Stimulated activated naive B cell treated with anti-CD40 and anti-IgM and Interleukin-4, amounts not matched to agents 10 μg/mL and 1 μg/mL and 100 μg/mL, for 72 hours (primary cell): ENCODE results near the gene TFPI.
"Not testable (repeated sequence)": the region's sequence is repeated elsewhere in the genome, so short reads cannot be mapped to it uniquely, and the experiment has no call there.

Experiments used
- ATAC-seq, 2 donors: fragments of 150-1000 bp; cut with Tn5 transposase; replicated peaks; 2 replicates each; pipeline ENCODE4 v1.10.0; 2021; ENCODE audit warnings: moderate library complexity in 1 of 2
- DNase-seq: peaks from one replicate; pipeline ENCODE4 v3.0.0; 2021
- H3K27ac Mint-ChIP-seq: one replicate; pipeline ENCODE4 v1.8.0; 2022; ENCODE audit warnings: mild to moderate bottlenecking, mixed read lengths
- H3K27me3 Mint-ChIP-seq, 2 donors: one replicate each; pipeline ENCODE4 v1.8.0; 2022; ENCODE audit warnings: mixed read lengths in 2 of 2
- H3K36me3 Mint-ChIP-seq, 2 donors: one replicate each; pipeline ENCODE4 v1.8.0; 2022; ENCODE audit warnings: mixed read lengths in 2 of 2, mild to moderate bottlenecking in 1 of 2
- H3K4me1 Mint-ChIP-seq, 2 donors: one replicate each; pipeline ENCODE4 v1.8.0; 2022; ENCODE audit warnings: mixed read lengths in 2 of 2, mild to moderate bottlenecking in 1 of 2
- H3K4me3 Mint-ChIP-seq, 2 donors: one replicate each; pipeline ENCODE4 v1.8.0; 2022; ENCODE audit warnings: mild to moderate bottlenecking in 2 of 2, mixed read lengths in 2 of 2, moderate library complexity in 1 of 2
- H3K9me3 Mint-ChIP-seq, 2 donors: one replicate each; pipeline ENCODE4 v1.8.0; 2022; ENCODE audit warnings: mixed read lengths in 2 of 2, mild to moderate bottlenecking in 1 of 2

TFPI gene

DNA sequence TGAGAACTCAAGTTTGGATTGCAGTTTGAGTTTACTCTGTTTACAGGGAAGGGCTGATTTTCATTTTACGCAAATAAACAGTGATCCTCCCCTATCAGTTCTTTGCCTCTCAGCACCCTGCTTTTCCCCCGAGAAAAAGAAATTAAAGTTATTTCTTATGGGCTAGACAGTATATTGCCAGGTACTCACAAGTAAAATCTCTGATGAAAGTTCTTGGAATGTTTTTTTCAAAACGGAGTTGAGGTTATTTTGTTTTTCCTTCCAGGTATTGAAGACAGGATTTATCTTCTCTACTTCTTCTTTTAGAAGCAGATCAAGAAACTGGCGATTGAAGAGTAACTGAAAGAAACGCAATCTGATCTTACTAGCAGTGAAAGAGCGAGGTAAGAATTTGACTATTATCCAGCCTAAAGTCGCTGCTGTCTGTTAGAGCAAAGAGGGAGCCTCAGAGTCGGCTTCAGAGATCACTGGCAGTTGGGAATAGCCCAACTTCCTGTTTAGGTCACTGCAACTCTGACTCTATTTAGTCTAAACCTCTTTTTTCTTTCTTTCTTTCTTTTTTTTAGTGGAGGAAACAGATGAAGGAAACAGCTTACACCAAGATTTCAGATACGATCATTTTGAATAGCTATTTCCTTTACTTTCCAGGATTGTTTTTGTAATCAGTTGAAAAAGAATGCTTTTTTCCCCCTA is at the start of gene TFPI:
TSS of gene TFPI (minus strand) at position 425 of the 693 bp plus-strand sequence. CDS start 50,667 bp downstream, outside the sequence.
- no peaks in the 10 kb centered on the region for H3K9me3 Mint-ChIP-seq
- H3K27me3 Mint-ChIP-seq = no peaks in the 10 kb centered on the region
- H3K27ac Mint-ChIP-seq = no peak within 1 kb of the TSS
- H3K4me1 Mint-ChIP-seq = peaks cover 0 to 2% of the 10 kb centered on the region in 2 donors
- ATAC-seq (no peak), DNase-seq (no peak)
- no peaks in the 10 kb centered on the region for H3K36me3 Mint-ChIP-seq
- peak within 1 kb of the TSS in 1 of 2 donors; percentile 39 for H3K4me3 Mint-ChIP-seq

DNA sequence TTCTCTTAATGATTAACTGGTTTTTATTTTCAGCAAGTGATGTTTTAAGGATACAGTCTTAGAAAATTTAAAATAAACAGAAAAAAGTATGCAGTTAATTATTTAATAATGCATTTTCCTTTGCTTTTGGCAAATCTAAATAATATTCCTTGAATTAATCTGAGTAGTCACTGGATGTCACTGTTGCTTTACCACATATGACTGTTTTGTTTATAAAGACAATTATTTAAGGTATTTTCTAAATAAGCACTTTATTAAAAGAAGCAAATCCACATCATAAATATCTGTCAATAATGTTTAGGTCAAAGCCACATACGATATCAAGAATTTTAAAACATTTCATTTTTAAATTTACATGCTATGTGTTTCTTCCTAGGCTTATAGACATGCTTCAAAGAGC is 40.6 kb upstream of the TFPI start:
- ATAC-seq (no peak), DNase-seq (no peak)
- H3K9me3 Mint-ChIP-seq = peaks cover 0 to 2% of the 10 kb centered on the region in 2 donors
- no peaks in the 10 kb centered on the region for H3K36me3 Mint-ChIP-seq
- H3K27me3 Mint-ChIP-seq = no peaks in the 10 kb centered on the region
- no peaks in the 10 kb centered on the region for H3K4me1 Mint-ChIP-seq
- H3K4me3 Mint-ChIP-seq = no peak overlapping the region
- no peak overlapping the region for H3K27ac Mint-ChIP-seq

GRCh38 chr2:187593697-187594096 is 39.5 kb upstream of the TFPI start:
- ATAC-seq (no peak), DNase-seq (no peak)
- H3K27ac Mint-ChIP-seq = no peak overlapping the region
- H3K9me3 Mint-ChIP-seq = peaks cover 0 to 3% of the 10 kb centered on the region in 2 donors
- H3K36me3 Mint-ChIP-seq = no peaks in the 10 kb centered on the region
- no peaks in the 10 kb centered on the region for H3K27me3 Mint-ChIP-seq
- H3K4me1 Mint-ChIP-seq = no peaks in the 10 kb centered on the region
- H3K4me3 Mint-ChIP-seq = no peak overlapping the region

DNA sequence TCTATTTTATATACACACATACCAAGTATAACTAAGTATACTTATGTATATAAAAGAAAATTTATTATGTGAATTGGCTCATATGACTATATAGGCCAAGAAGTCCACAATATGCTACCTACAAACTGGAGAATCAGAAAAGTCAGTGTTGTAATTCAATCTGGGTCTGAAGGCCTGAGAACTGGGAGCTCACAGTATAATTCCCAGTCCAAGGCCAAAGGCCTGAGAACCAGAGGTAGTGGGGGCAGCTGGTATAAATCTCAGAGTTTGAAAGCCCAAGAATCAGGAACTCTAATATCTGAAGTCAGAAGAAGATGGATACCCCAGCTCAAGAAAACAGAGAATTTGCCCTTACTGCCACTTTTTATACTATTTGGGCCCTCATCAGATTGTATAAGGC is 38.9 kb upstream of the TFPI start:
- H3K27ac Mint-ChIP-seq = no peak overlapping the region
- ATAC-seq (no peak), DNase-seq (no peak)
- no peak overlapping the region for H3K4me3 Mint-ChIP-seq
- no peaks in the 10 kb centered on the region for H3K4me1 Mint-ChIP-seq
- no peaks in the 10 kb centered on the region for H3K36me3 Mint-ChIP-seq
- H3K9me3 Mint-ChIP-seq = peaks cover 0 to 3% of the 10 kb centered on the region in 2 donors
- H3K27me3 Mint-ChIP-seq = no peaks in the 10 kb centered on the region

DNA sequence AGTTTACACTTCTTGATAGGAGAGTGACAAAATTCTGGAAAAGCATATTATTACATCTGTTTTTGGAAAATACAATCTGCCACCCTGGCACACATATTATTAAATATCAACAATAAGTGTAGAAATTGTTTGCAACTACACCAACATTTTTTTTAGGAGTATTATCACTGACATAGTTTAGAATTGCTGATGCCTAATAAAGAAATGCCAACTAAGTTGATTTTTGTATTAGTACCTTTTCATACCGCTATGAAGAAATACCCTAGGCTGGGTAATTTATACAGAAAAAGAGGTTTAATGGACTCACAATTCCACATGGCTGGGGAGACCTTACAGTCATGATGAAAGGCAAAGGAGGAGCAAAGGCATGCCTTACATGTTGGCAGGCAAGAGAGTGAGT is 35.9 kb upstream of the TFPI start:
- ATAC-seq (no peak), DNase-seq (no peak)
- H3K36me3 Mint-ChIP-seq = no peaks in the 10 kb centered on the region
- H3K27ac Mint-ChIP-seq = no peak overlapping the region
- peaks cover 2 to 3% of the 10 kb centered on the region in 2 donors for H3K9me3 Mint-ChIP-seq
- peaks cover 0 to 2% of the 10 kb centered on the region in 2 donors for H3K4me1 Mint-ChIP-seq
- H3K27me3 Mint-ChIP-seq = no peaks in the 10 kb centered on the region
- H3K4me3 Mint-ChIP-seq = no peak overlapping the region

- H3K27ac Mint-ChIP-seq = no peak overlapping the region
- ATAC-seq (peak; percentile 70 to 81), DNase-seq (no peak)
- no peaks in the 10 kb centered on the region for H3K27me3 Mint-ChIP-seq
- H3K4me3 Mint-ChIP-seq = no peak overlapping the region
- H3K9me3 Mint-ChIP-seq = peaks cover 2 to 3% of the 10 kb centered on the region in 2 donors
- no peaks in the 10 kb centered on the region for H3K36me3 Mint-ChIP-seq
- H3K4me1 Mint-ChIP-seq = peaks cover 3 to 5% of the 10 kb centered on the region in 2 donors
Measured at GRCh38 chr2:187586011-187586641, 31.9 kb upstream of the TFPI start.

GRCh38 chr2:187581125-187581896 is 27.1 kb upstream of the TFPI start:
- Mint-ChIP-seq H3K4me3 (no peak overlapping the region), H3K27me3 (no peaks in the 10 kb centered on the region), H3K9me3 (no peaks in the 10 kb centered on the region), H3K27ac (no peak overlapping the region), H3K4me1 (peaks cover 1 to 5% of the 10 kb centered on the region in 2 donors), H3K36me3 (no peaks in the 10 kb centered on the region)
- DNase-seq = no peak
- ATAC-seq = peak in 1 of 2 donors; percentile 63

GRCh38 chr2:187580462-187581124 is 26.4 kb upstream of the TFPI start:
- Mint-ChIP-seq H3K27ac (no peak overlapping the region), H3K27me3 (no peaks in the 10 kb centered on the region), H3K9me3 (no peaks in the 10 kb centered on the region), H3K4me1 (peaks cover 1 to 5% of the 10 kb centered on the region in 2 donors), H3K4me3 (no peak overlapping the region), H3K36me3 (no peaks in the 10 kb centered on the region)
- DNase-seq (no peak), ATAC-seq (no peak)

DNA sequence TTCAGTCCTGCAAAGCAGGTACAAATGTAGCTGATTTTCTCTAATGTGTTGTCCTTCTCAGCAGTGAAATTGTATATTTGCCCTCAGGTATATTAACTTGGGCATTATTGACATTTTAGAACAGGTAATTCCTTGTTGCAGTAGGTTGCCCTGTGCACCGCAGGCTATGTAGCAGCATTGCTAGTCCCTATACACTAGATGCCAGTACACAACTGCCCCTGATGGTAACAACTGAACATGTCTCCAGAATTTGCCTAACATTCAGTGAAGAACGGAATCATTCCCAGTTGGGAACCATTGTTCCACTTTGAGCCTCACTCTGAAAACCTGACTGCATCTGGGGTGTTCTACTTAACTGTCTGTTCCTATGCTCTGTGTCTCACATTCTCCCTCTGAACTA is 23.1 kb upstream of the TFPI start:
- no peaks in the 10 kb centered on the region for H3K36me3 Mint-ChIP-seq
- H3K9me3 Mint-ChIP-seq = peaks cover 0 to 4% of the 10 kb centered on the region in 2 donors
- peaks cover 1 to 5% of the 10 kb centered on the region in 2 donors for H3K4me1 Mint-ChIP-seq
- no peaks in the 10 kb centered on the region for H3K27me3 Mint-ChIP-seq
- DNase-seq (no peak), ATAC-seq (no peak)
- H3K27ac Mint-ChIP-seq = no peak overlapping the region
- H3K4me3 Mint-ChIP-seq = no peak overlapping the region

DNA sequence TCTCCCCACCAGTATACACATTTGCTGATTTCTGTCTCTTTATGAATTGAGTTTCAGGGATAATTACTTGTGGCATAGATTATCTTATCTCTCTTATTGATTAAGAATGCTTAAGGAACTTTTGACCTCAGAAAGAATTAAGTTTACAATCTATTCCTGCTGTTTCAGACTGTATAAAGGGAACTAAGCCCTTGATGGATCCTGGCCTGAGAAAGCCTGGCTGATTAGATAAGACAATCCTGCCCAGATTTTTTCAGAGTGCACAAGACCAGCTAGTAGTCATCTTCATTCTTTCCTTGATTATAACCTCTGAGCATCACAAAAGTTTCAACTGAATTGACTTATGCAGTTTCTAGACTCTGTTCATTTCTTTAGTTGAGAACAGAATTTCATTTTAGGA is 22.7 kb upstream of the TFPI start:
- H3K27ac Mint-ChIP-seq = no peak overlapping the region
- H3K27me3 Mint-ChIP-seq = no peaks in the 10 kb centered on the region
- peaks cover 2 to 7% of the 10 kb centered on the region in 2 donors for H3K9me3 Mint-ChIP-seq
- no peaks in the 10 kb centered on the region for H3K36me3 Mint-ChIP-seq
- H3K4me3 Mint-ChIP-seq = no peak overlapping the region
- ATAC-seq (no peak), DNase-seq (no peak)
- peaks cover 1 to 5% of the 10 kb centered on the region in 2 donors for H3K4me1 Mint-ChIP-seq

DNA sequence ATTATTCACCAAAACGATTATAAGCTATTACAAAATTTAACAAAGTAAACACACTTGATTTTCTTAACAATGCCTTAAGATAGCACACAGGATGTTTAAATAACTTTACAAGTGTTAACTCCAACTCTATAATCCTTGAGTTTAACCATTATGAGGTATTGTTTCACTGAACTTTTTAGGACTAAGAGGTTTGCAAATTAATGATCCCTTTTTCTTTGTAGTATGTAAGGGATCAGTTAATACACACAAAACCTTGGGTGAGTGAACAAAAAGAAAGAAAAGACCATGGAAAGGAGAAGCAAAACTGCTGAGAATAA is 21.5 kb upstream of the TFPI start:
- Mint-ChIP-seq H3K36me3 (no peaks in the 10 kb centered on the region), H3K9me3 (peaks cover 3 to 9% of the 10 kb centered on the region in 2 donors), H3K4me3 (no peak overlapping the region), H3K4me1 (no peaks in the 10 kb centered on the region), H3K27me3 (no peaks in the 10 kb centered on the region), H3K27ac (no peak overlapping the region)
- DNase-seq (no peak), ATAC-seq (no peak)

- Mint-ChIP-seq H3K36me3 (no peaks in the 10 kb centered on the region), H3K27ac (no peak overlapping the region), H3K4me1 (no peaks in the 10 kb centered on the region), H3K27me3 (no peaks in the 10 kb centered on the region), H3K4me3 (no peak overlapping the region), H3K9me3 (peaks cover 3 to 9% of the 10 kb centered on the region in 2 donors)
- ATAC-seq = no peak
- no peak for DNase-seq
Measured at GRCh38 chr2:187574969-187575750, 20.9 kb upstream of the TFPI start.

DNA sequence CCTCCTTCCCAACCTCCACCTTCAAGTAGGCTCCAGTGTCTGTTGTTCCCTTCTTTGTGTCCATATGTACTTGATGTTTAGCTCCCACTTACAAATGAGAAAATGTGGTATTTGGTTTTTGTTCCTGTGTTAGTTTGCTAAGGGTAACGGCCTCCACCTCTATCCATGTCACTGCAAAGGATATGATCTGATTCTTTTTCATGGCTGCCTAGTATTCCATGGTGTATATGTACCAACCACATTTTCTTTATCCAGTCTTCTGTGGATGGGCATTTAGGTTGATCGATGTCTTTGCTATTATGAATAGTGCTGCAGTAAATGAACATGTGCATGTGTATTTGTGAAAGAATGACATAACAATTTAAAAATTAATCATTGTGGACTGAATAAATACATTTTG is 19.5 kb upstream of the TFPI start:
- no peak overlapping the region for H3K4me3 Mint-ChIP-seq
- H3K4me1 Mint-ChIP-seq = no peaks in the 10 kb centered on the region
- DNase-seq (no peak), ATAC-seq (no peak)
- no peaks in the 10 kb centered on the region for H3K36me3 Mint-ChIP-seq
- peaks cover 3 to 9% of the 10 kb centered on the region in 2 donors for H3K9me3 Mint-ChIP-seq
- no peak overlapping the region for H3K27ac Mint-ChIP-seq
- H3K27me3 Mint-ChIP-seq = no peaks in the 10 kb centered on the region

GRCh38 chr2:187571996-187572395 is 17.8 kb upstream of the TFPI start:
- H3K4me3 Mint-ChIP-seq, H3K27me3 Mint-ChIP-seq, H3K4me1 Mint-ChIP-seq, ATAC-seq, DNase-seq, H3K36me3 Mint-ChIP-seq, H3K27ac Mint-ChIP-seq, H3K9me3 Mint-ChIP-seq: not testable (repeated sequence)
